HFFc6 (cell line): ENCODE results near the gene CMSS1. TPM values are rescaled to one million over a fixed set of nuclear protein-coding genes. Genes with fewer than 3 reads are reported as not detected.

Source experiments
- DNase-seq: peaks from one replicate; pipeline ENCODE4 v3.0.0-alpha.2; 2018
- H3K27ac Mint-ChIP-seq: 2 replicates; pipeline ENCODE4 v1.8.0; 2020; ENCODE audit warnings: mild to moderate bottlenecking, mixed read lengths
- H3K27me3 Mint-ChIP-seq: 2 replicates; pipeline ENCODE4 v1.8.0; 2021; ENCODE audit warnings: mild to moderate bottlenecking, moderate library complexity, mixed read lengths; ENCODE audit not compliant: insufficient read depth
- H3K36me3 Mint-ChIP-seq: 2 replicates; pipeline ENCODE4 v1.8.0; 2021; ENCODE audit warnings: low read depth, mixed read lengths
- H3K4me1 Mint-ChIP-seq: 2 replicates; pipeline ENCODE4 v1.8.0; 2020; ENCODE audit warnings: low read depth, mixed read lengths
- H3K4me3 Mint-ChIP-seq: 2 replicates; pipeline ENCODE4 v1.8.0; 2020; ENCODE audit warnings: mild to moderate bottlenecking, moderate library complexity, mixed read lengths
- H3K9me3 Mint-ChIP-seq: 2 replicates; pipeline ENCODE4 v1.8.0; 2020; ENCODE audit warnings: mild to moderate bottlenecking, mixed read lengths
- CTCF ChIP-seq: fragments of 200-600 bp; sonication (generic); IDR thresholded peaks from 2 replicates; pipeline ENCODE4 v1.5.0; 2021; ENCODE audit warnings: antibody characterized with exemption, mild to moderate bottlenecking
- total RNA-seq, 6 experiments: library from RNA; stranded (reverse); fragmentation: NEBNext Ultra II Directional; extraction: Animal tissue kit (Norgen Biotek cat#: 25700); gene quantifications; 2 replicates in 1 of 6; 3 replicates in 5 of 6; pipeline ENCODE4 v1.2.3, GENCODE V29; 2021

Gene CMSS1
- total RNA-seq, 6 experiments from 2014 or later, result 27.8 to 47.0 (median 38.1) TPM

GRCh38 chr3:100140976-100141375 is 323.3 kb downstream of the CMSS1 start:
- Mint-ChIP-seq H3K4me1 (0 out of 2 replicates have a peak, but pooled peaks cover 4% of the 10 kb centered on the region), H3K4me3 (no peak overlapping the region), H3K9me3 (peaks cover 17% of the 10 kb centered on the region), H3K27ac (no peak overlapping the region), H3K27me3 (no peaks in the 10 kb centered on the region), H3K36me3 (peaks cover 23% of the 10 kb centered on the region)
- DNase-seq, result no peak
- TF ChIP-seq CTCF, result no peak

GRCh38 chr3:100141586-100141985 is 323.9 kb downstream of the CMSS1 start:
- Mint-ChIP-seq H3K4me1 (0 out of 2 replicates have a peak, but pooled peaks cover 4% of the 10 kb centered on the region), H3K9me3 (peaks cover 17% of the 10 kb centered on the region), H3K27me3 (no peaks in the 10 kb centered on the region), H3K27ac (no peak overlapping the region), H3K4me3 (no peak overlapping the region), H3K36me3 (peaks cover 23% of the 10 kb centered on the region)
- TF ChIP-seq CTCF, result no peak
- no peak for DNase-seq

GRCh38 chr3:100144255-100144866 is 326.7 kb downstream of the CMSS1 start:
- peak; percentile 25; the same call in 1 of the 2 replicates for TF ChIP-seq CTCF
- Mint-ChIP-seq H3K27ac (no peak overlapping the region), H3K36me3 (peaks cover 24% of the 10 kb centered on the region), H3K4me1 (peaks cover 8% of the 10 kb centered on the region), H3K9me3 (peaks cover 17% of the 10 kb centered on the region), H3K4me3 (no peak overlapping the region), H3K27me3 (no peaks in the 10 kb centered on the region)
- DNase-seq, result no peak

GRCh38 chr3:100149130-100149529 is 331.5 kb downstream of the CMSS1 start:
- TF ChIP-seq CTCF, result no peak
- H3K4me1 Mint-ChIP-seq, result peaks cover 24% of the 10 kb centered on the region
- H3K27me3 Mint-ChIP-seq, result no peaks in the 10 kb centered on the region; the same call in 1 of the 2 replicates
- H3K9me3 Mint-ChIP-seq, result peaks cover under 1% of the 10 kb centered on the region; the same call in 1 of the 2 replicates
- no peak overlapping the region for H3K4me3 Mint-ChIP-seq
- no peak overlapping the region for H3K27ac Mint-ChIP-seq
- no peak for DNase-seq
- peaks cover 20% of the 10 kb centered on the region for H3K36me3 Mint-ChIP-seq

GRCh38 chr3:100149713-100150415 is 332.2 kb downstream of the CMSS1 start:
- peaks cover 2% of the 10 kb centered on the region for H3K9me3 Mint-ChIP-seq
- no peak overlapping the region for H3K27ac Mint-ChIP-seq
- peaks cover 27% of the 10 kb centered on the region for H3K4me1 Mint-ChIP-seq
- peaks cover 21% of the 10 kb centered on the region for H3K36me3 Mint-ChIP-seq
- H3K27me3 Mint-ChIP-seq, result no peaks in the 10 kb centered on the region; the same call in 1 of the 2 replicates
- no peak for TF ChIP-seq CTCF
- no peak for DNase-seq
- no peak overlapping the region for H3K4me3 Mint-ChIP-seq
